Measurements from ENCODE around the gene SORT1.
"Not testable (repeated sequence)": the region's sequence is repeated elsewhere in the genome, so short reads cannot be mapped to it uniquely, and the experiment has no call there.

Gene SORT1

GRCh38 chr1:109314795-109315194 lies 82.9 kb downstream of the SORT1 start:
- in situ Hi-C loops (cut with HindIII; ENCODE audit: low sequenced_read_pairs) = no loop called here
- peak; percentile 10 for DNase-seq (ENCODE audit: low read depth, low spot score)
- H3K4me3 ChIP-seq (ENCODE audit: low read depth, low read length) = no peak overlapping the region
- no peak for TF ChIP-seq CTCF (IDR thresholded peaks at IDR 0.05; ENCODE audit: low read depth, low read length)

- no peak overlapping the region for H3K4me3 ChIP-seq (ENCODE audit: low read depth, low read length)
- in situ Hi-C loops (cut with HindIII; ENCODE audit: low sequenced_read_pairs) = no loop called here
- no peak for TF ChIP-seq CTCF (IDR thresholded peaks at IDR 0.05; ENCODE audit: low read depth, low read length)
- DNase-seq (ENCODE audit: low read depth, low spot score) = no peak
These were observed 84.5 kb downstream of the SORT1 start for GRCh38 chr1:109312978-109313775.

DNA sequence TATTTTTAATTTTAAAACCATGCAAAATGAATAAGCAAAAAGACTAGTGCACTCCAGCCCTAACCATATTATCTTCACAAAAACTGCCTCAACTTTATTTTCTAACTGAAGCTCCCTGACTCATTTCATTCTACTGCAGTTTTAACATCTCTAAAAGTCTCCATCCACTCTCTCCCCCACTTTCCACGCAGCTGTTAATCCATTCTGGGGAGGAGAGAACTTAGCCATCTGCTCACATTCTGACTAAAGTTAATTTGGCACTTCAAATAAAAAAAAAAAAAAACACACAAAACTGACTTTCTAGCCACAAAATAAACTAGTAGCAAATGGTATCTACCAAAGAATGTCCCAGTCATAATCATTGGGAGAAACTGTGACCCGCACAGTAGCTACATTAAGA lies 85.5 kb downstream of the SORT1 start:
- in situ Hi-C loops (cut with HindIII; ENCODE audit: low sequenced_read_pairs) = no loop called here
- H3K4me3 ChIP-seq (ENCODE audit: low read depth, low read length) = no peak overlapping the region
- DNase-seq (ENCODE audit: low read depth, low spot score) = no peak
- TF ChIP-seq CTCF (IDR thresholded peaks at IDR 0.05; ENCODE audit: low read depth, low read length) = no peak

GRCh38 chr1:109309347-109309746 lies 88.4 kb downstream of the SORT1 start:
- TF ChIP-seq CTCF (IDR thresholded peaks at IDR 0.05; ENCODE audit: low read depth, low read length) = no peak
- no peak overlapping the region for H3K4me3 ChIP-seq (ENCODE audit: low read depth, low read length)
- DNase-seq (ENCODE audit: low read depth, low spot score) = no peak
- in situ Hi-C loops (cut with HindIII; ENCODE audit: low sequenced_read_pairs) = no loop called here

- no peak for DNase-seq (ENCODE audit: low read depth, low spot score)
- in situ Hi-C loops (cut with HindIII; ENCODE audit: low sequenced_read_pairs) = no loop called here
- H3K4me3 ChIP-seq (ENCODE audit: low read depth, low read length) = no peak overlapping the region
- TF ChIP-seq CTCF (IDR thresholded peaks at IDR 0.05; ENCODE audit: low read depth, low read length) = no peak
These were observed 90.3 kb downstream of the SORT1 start for GRCh38 chr1:109307274-109308021.

DNA sequence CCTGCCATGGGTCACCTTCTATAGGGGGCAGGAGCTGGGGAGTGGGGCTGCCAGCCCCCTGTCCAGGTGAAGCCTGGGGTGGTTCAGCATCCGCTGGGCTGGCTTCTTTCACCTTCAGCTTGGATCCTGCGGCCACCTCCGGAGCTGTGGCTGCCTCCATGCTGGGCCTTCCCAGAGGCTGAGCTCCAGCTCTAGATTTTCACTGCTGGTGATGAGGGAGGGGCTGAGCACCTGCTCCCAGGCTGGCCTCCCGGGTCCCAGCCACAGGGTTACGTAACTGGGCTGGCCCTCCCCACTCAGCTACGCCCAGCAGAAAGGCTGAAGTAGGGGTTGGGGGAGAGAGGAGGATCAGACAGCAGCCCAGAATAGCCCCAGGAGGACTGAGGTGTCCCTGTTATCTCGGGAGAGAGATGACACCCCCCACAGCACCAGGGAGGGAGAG lies 90.9 kb downstream of the SORT1 start, which contains the start of gene MYBPHL:
Gene MYBPHL (minus strand): TSS at position 180 of the 442 bp plus-strand sequence. CDS start 20 bp downstream, at position 160.
- H3K4me3 ChIP-seq (ENCODE audit: low read depth, low read length) = no peak within 1 kb of the TSS
- no peak for TF ChIP-seq CTCF (IDR thresholded peaks at IDR 0.05; ENCODE audit: low read depth, low read length)
- no peak for DNase-seq (ENCODE audit: low read depth, low spot score)
- in situ Hi-C loops (cut with HindIII; ENCODE audit: low sequenced_read_pairs) = no loop called here

DNA sequence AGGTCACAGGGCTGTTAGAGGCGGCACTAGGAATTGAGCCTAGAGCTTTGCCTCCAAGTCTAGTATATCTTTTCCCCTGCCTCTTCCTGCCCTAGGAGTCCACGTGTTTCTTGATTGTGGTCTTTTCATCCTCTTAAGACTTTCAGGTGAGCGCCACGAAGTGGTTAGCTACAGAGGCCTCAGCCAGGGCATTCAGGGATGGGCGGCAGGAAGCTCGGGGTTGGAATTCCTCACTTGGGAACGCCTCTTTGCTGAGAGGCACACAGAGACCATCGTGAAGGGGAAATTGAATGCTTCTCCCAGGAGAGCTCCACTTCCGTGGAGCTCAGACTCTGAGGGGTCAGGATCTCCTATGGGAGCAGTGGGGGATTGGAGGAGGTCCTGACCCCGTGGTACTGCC lies 91.7 kb downstream of the SORT1 start:
- in situ Hi-C loops (cut with HindIII; ENCODE audit: low sequenced_read_pairs); DNase-seq (ENCODE audit: low read depth, low spot score): not testable (repeated sequence)

More for the DNA sequence above, 91.7 kb downstream of the SORT1 start:
- H3K4me3 ChIP-seq (ENCODE audit: low read depth, low read length) = not testable (repeated sequence)

Measured in astrocyte of the spinal cord (primary cell).